Stimulated activated CD4-positive, alpha-beta T cell treated with anti-CD3 and anti-CD28 coated beads, Interleukin-12 subunit alpha, Interleukin-12 subunit beta, amount 100 ng/mL, for 24 hours (primary cell): Measurements from ENCODE around the gene CSPG4.
"Not testable (repeated sequence)": the region's sequence is repeated elsewhere in the genome, so short reads cannot be mapped to it uniquely, and the experiment has no call there.

ENCODE experiments used
- DNase-seq, 2 experiments: peaks; one replicate each; pipeline ENCODE4 v3.0.0-alpha.2; 2020; ENCODE audit warnings: low read depth in 2 of 2

Gene CSPG4

DNA sequence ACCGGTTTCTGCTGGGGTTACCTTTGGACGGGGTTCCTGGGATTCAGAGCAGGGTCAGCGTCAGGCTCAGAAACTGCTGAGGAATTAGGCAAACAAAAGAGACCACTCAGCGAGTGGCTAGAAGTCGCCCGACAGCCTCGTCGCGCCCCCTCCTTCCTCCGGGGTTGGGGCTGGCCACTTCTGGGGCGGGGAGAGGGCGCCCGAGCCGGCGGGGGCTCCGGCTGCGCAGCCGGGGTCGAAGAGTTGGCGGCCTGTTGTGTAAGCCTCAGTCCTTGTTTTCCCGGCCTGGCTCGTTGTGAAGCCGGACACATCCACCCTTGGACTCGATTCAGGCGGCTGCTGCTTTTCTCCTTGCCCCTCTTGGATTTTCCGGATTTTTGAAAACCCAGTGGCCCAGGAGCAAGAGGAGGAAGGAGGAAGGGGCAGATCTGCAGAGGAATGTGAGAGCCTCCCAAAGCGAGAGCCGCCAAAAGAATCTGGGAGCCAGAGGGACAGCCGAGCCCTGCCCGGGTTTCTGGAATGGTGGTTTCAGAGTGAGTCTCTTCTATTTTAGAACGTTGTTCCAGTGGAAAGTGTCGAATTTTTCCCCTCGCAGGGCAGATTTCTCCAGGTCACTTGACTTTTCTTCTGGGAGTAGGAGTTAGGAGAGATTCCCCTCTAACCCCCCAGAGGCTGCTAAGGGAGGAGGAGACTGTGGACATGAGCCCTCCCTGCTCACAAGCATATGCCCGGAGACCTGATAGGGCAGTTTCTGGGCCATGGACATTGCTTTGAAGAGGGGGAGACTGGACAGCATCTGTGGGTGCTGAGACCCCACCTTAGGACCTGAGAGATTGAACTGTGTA, 64.3 kb downstream of the CSPG4 start:
- no peak for DNase-seq

GRCh38 chr15:75647370-75648155, 65.1 kb downstream of the CSPG4 start, which contains the start of gene SNX33:
Gene SNX33, plus strand, starts transcription at chr15:75647912. Its CDS starts 1,191 bp downstream, at chr15:75649103.
- DNase-seq, result peak; percentile 33 to 52

DNA sequence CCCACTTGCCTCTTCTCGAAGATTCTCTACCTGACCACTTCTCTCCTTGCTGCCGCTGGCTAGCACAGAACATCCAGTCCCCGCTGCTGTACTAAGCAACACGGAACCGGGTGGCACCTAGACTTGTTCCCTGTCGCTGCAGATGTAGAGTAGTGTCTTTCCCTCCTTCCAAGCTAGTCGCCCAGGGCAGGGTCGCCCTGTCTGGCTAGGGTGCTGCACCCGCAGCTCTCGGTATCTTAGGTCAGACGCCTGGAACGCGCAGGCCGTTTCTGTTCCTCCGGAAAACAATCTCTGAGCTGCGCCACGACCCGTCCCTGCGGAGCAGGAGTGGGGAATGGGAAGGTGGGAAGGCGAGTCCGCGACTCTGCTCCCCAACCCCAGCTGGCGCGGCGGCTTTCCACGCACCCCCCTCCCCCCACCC, 65.7 kb downstream of the CSPG4 start:
- DNase-seq, result no peak

- DNase-seq, result no peak
These were observed 66.3 kb downstream of the CSPG4 start for GRCh38 chr15:75646112-75646943.

DNA sequence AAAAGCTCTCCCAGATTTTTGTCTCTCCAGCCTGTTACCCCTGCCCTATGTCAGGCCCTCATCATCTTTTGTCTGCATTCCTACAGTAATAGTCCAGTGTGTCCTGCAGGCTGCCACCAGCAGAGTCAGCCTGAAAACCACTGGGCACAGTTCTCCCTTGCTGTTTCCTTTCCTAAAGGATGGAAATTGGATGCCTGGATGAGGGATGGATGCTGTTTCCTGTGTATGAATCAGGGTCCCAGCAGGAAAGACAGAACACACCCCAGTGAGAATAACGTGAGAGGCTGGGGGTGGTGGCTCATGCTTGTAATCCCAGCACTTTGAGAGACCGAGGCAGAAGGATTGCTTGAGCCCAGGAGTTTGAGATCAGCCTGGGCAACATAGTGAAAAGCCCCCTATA, 68.3 kb downstream of the CSPG4 start:
- DNase-seq, result no peak

- no peak for DNase-seq
These were observed 71.0 kb downstream of the CSPG4 start for GRCh38 chr15:75641603-75642002.

- no peak for DNase-seq
These were observed 71.5 kb downstream of the CSPG4 start for GRCh38 chr15:75641179-75641503.

DNA sequence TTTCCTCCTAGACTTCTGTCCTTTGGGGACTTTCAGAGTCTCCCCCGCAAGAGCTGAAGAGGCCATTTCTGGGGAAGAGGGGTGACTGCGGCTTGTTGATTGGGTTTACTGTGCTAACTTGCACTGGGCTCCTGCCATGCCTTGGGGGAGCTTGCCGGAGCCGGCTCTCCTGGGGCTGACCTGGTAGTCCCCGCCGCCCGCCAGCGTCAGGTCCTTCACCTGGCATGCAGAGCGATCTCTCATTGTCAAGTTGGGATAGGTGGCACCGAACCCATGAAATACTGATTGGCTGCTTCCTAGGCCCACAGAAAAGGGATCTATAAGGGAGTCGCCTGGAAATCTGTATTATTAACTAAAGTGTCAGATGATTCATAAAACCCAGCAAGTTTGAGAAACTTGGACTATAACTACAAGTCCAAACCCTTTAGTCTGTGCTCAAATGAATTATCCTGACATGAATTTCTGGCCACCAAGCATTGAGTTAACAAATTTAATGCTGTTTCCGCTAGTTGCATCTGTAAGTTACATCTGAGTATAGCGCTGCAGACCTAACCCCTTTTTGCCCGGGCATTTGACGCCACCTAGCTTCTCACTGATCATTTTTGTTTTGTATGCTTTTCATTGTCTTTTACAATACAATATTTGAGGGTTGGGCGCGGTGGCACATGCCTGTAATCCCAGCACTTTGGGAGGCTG, 72.0 kb downstream of the CSPG4 start:
- peak; percentile 21 to 48 for DNase-seq

GRCh38 chr15:75639709-75640482, 72.8 kb downstream of the CSPG4 start, which contains the start of gene IMP3:
Gene IMP3, minus strand, starts transcription at chr15:75640224. Its CDS starts 56 bp downstream, at chr15:75640168.
- peak; percentile 87 to 89 for DNase-seq

- DNase-seq, result no peak
These were observed 73.4 kb downstream of the CSPG4 start for GRCh38 chr15:75639191-75639708.

GRCh38 chr15:75637245-75638009, 75.2 kb downstream of the CSPG4 start:
- no peak for DNase-seq

DNA sequence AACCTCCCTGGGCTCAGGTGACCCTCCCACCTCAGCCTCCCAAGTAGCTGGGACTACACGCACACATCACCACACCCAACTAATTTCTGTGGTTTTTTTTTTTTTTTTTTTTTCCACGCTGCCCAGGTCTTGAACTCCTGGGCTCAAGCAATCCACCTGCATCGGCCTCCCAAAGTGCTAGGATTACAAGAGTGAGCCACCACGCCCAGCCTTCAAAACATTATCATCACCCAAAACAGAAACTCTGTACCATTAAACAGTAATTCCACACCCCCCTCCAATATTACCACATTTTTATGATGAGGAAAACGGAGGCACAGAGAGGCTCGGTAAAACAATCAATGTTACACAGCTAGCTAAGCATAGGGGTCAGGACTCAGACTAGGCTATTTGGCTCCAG, 76.6 kb downstream of the CSPG4 start:
- DNase-seq, result no peak

- not testable (repeated sequence) for DNase-seq
These were observed 78.7 kb downstream of the CSPG4 start for GRCh38 chr15:75633922-75634321.

DNA sequence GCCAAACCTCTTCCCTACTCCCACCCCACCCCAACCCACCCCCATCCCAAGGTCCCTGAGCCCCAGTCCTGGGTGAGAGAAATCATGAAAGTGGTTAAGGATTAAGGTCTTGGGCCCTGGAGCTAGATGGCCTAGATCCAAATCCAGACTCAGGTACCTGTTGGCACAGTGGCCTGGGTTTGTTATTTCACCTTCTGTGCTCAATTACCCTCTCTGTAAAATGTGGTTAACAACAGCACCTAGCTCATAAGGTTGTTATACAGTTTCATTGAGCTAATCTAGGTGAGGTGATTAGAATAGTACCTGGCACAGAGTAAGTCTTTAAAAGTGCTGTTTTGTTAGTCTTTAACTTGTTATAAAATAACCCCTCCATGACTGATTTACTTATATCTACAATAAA, 80.7 kb downstream of the CSPG4 start:
- no peak for DNase-seq

DNA sequence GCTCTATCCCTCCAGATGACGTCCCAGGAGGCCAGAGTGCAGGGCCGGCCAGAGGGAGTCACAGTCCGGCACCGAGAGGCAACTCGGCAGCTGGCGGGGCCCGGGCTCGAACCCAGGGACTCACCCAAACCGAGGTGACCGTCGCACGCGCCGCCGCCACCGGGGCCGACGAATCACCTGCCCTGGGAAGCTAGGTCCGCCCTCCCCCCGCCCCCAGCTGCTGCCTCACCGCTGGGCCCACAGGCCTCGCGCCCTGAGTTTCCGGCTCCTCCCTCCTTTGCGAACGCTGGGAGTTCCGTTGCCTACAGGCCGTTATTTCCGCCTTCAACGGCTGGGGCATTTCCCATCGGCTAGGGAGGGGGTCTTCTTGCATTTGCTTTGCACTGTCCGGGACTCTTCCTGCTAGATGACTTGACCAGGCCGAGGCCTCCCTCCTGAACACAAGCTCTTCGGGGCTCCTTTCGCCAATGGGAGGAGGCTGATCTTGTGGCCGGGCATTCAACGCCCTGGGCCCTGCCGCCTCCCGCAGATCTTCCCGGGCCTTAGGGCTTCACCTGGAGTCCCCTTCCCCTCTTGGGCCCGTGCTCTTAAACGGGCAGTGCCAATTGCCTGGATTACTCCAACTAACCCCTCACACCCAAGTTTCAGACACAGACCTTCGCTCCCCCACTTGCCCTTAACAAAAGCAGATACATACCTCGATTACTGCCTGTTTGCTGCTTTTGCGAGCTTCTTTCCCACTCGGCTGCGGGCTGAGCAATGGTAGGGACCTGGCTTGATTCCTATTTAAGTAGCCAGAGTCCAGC, 86.9 kb downstream of the CSPG4 start, which contains the start of gene SNUPN:
TSS of gene SNUPN (minus strand) at position 184 of the 806 bp plus-strand sequence. CDS start 4,674 bp downstream, outside the sequence.
- peak; percentile 89 to 92 for DNase-seq
